Lower lobe of right lung (tissue), 2 donors: ENCODE measurements around the gene SGCA. TPM values are rescaled to one million over a fixed set of nuclear protein-coding genes. Genes with fewer than 3 reads are reported as not detected.

Experiments
- ATAC-seq, 2 donors: fragments of 200-7000 bp; cut with Tn5 transposase; one replicate each; pipeline ENCODE4 v1.9.1; 2020 to 2022; ENCODE audit warnings: mild to moderate bottlenecking in 2 of 2, moderate library complexity in 2 of 2
- DNase-seq: peaks from one replicate; pipeline ENCODE4 v3.0.0-alpha.2; 2020
- H3K27ac ChIP-seq: fragments of 200-600 bp; one replicate; pipeline ENCODE4 v1.8.0; 2022
- H3K27me3 ChIP-seq: fragments of 200-600 bp; one replicate; pipeline ENCODE4 v1.8.0; 2022; ENCODE audit warnings: low read depth
- H3K36me3 ChIP-seq: fragments of 200-600 bp; one replicate; pipeline ENCODE4 v1.8.0; 2022; ENCODE audit warnings: mild to moderate bottlenecking
- H3K4me1 ChIP-seq: fragments of 200-600 bp; one replicate; pipeline ENCODE4 v1.8.0; 2022
- H3K4me3 ChIP-seq: fragments of 200-600 bp; one replicate; pipeline ENCODE4 v1.8.0; 2022; ENCODE audit warnings: mild to moderate bottlenecking
- H3K9me3 ChIP-seq: fragments of 200-600 bp; one replicate; pipeline ENCODE4 v1.8.0; 2022
- CTCF ChIP-seq: fragments of 200-600 bp; IDR thresholded peaks from one replicate; pipeline ENCODE4 v1.8.0; 2022; ENCODE audit warnings: antibody characterized with exemption, mild to moderate bottlenecking
- intact Hi-C: fragments of 100-400 bp; cut with DNase I; formaldehyde crosslinking; loops from one replicate; pipeline ENCODE4 v1.11.0; 2022
- total RNA-seq: library from RNA; stranded (reverse); fragmentation: NEBNext Ultra II Directional; extraction: Animal tissue kit (Norgen Biotek cat#: 25700); gene quantifications from one replicate; pipeline ENCODE4 v1.2.1, GENCODE V29; 2021
- donor health status: DM: no; HTN: yes; CAD: no; lungs with severe emphysema.

SGCA gene
- total RNA-seq, 1 donor from 2014 or later = 9.1 TPM

GRCh38 chr17:50218771-50219315 lies 53.0 kb downstream of the SGCA start:
- DNase-seq (no peak), ATAC-seq (no peak)
- Histone ChIP-seq H3K27ac (peak overlapping the region; percentile 32), H3K36me3 (no peaks in the 10 kb centered on the region), H3K4me3 (no peak overlapping the region), H3K4me1 (peaks cover 47% of the 10 kb centered on the region), H3K27me3 (no peaks in the 10 kb centered on the region), H3K9me3 (no peaks in the 10 kb centered on the region)
- TF ChIP-seq CTCF = no peak
- intact Hi-C loops = no loop called here

GRCh38 chr17:50219342-50219741 lies 53.5 kb downstream of the SGCA start:
- H3K27me3 ChIP-seq = no peaks in the 10 kb centered on the region
- ATAC-seq (peak in 1 of 2 donors; percentile 21), DNase-seq (no peak)
- H3K4me3 ChIP-seq = no peak overlapping the region
- no peaks in the 10 kb centered on the region for H3K9me3 ChIP-seq
- H3K27ac ChIP-seq = peak overlapping the region; percentile 32
- H3K4me1 ChIP-seq = peaks cover 47% of the 10 kb centered on the region
- intact Hi-C loops = no loop called here
- no peaks in the 10 kb centered on the region for H3K36me3 ChIP-seq
- no peak for TF ChIP-seq CTCF

GRCh38 chr17:50219939-50220465 lies 54.2 kb downstream of the SGCA start:
- Histone ChIP-seq H3K9me3 (no peaks in the 10 kb centered on the region), H3K36me3 (no peaks in the 10 kb centered on the region), H3K4me1 (peaks cover 47% of the 10 kb centered on the region), H3K27me3 (no peaks in the 10 kb centered on the region), H3K4me3 (no peak overlapping the region), H3K27ac (peak overlapping the region; percentile 32)
- ATAC-seq = no peak
- DNase-seq = no peak
- TF ChIP-seq CTCF = no peak
- intact Hi-C loops = no loop called here

GRCh38 chr17:50220811-50221210 lies 55.0 kb downstream of the SGCA start:
- no peaks in the 10 kb centered on the region for H3K27me3 ChIP-seq
- no peak for DNase-seq
- no peak for ATAC-seq
- peaks cover 3% of the 10 kb centered on the region for H3K9me3 ChIP-seq
- H3K27ac ChIP-seq = peak overlapping the region; percentile 82
- H3K4me3 ChIP-seq = no peak overlapping the region
- no peak for TF ChIP-seq CTCF
- peaks cover 47% of the 10 kb centered on the region for H3K4me1 ChIP-seq
- no peaks in the 10 kb centered on the region for H3K36me3 ChIP-seq
- intact Hi-C loops = no loop called here

GRCh38 chr17:50221266-50221863 lies 55.6 kb downstream of the SGCA start:
- intact Hi-C loops = no loop called here
- peak; percentile 78 for DNase-seq
- peaks cover 47% of the 10 kb centered on the region for H3K4me1 ChIP-seq

More at GRCh38 chr17:50221266-50221863, 55.6 kb downstream of the SGCA start:
- H3K27ac ChIP-seq = peak overlapping the region; percentile 82
- peaks cover 4% of the 10 kb centered on the region for H3K9me3 ChIP-seq
- no peaks in the 10 kb centered on the region for H3K27me3 ChIP-seq
- no peak for TF ChIP-seq CTCF
- peak; percentile 87 to 90 for ATAC-seq
- peak overlapping the region; percentile 14 for H3K4me3 ChIP-seq
- H3K36me3 ChIP-seq = no peaks in the 10 kb centered on the region
